NCI-H748 (cell line): ENCODE results near the gene CFAP97D1.

ENCODE experiments used
- DNase-seq: peaks from one replicate; lab custom pipeline; 2025; ENCODE audit not compliant: unreplicated experiment; lab: John Stamatoyannopoulos, UW

The CFAP97D1 gene

GRCh38 chr17:43825567-43825966, 45.3 kb downstream of the CFAP97D1 start:
- DNase-seq = no peak

GRCh38 chr17:43826206-43826605, 46.0 kb downstream of the CFAP97D1 start:
- DNase-seq = no peak

GRCh38 chr17:43827596-43827995, 47.4 kb downstream of the CFAP97D1 start:
- DNase-seq = no peak

GRCh38 chr17:43829738-43830137, 49.5 kb downstream of the CFAP97D1 start:
- DNase-seq = no peak

- no peak for DNase-seq
These were observed 50.4 kb downstream of the CFAP97D1 start for GRCh38 chr17:43830510-43831140.

GRCh38 chr17:43831633-43832032, 51.4 kb downstream of the CFAP97D1 start:
- no peak for DNase-seq

GRCh38 chr17:43832168-43832975, 52.1 kb downstream of the CFAP97D1 start:
- DNase-seq = peak; percentile 56

GRCh38 chr17:43832976-43833829, 53.0 kb downstream of the CFAP97D1 start, which contains the start of gene MPP3:
TSS of gene MPP3 (minus strand) at chr17:43833146. CDS start at chr17:43831906, 1,240 bp downstream.
- DNase-seq = peak; percentile 77

GRCh38 chr17:43834106-43834505, 53.9 kb downstream of the CFAP97D1 start:
- DNase-seq = peak; percentile 17
